ENCODE results near the gene FPGS. TPM values are rescaled to one million over a fixed set of nuclear protein-coding genes. Genes with fewer than 3 reads are reported as not detected.

The FPGS gene
- total RNA-seq, 1 experiment from 2014 or later = 81.7 TPM

DNA sequence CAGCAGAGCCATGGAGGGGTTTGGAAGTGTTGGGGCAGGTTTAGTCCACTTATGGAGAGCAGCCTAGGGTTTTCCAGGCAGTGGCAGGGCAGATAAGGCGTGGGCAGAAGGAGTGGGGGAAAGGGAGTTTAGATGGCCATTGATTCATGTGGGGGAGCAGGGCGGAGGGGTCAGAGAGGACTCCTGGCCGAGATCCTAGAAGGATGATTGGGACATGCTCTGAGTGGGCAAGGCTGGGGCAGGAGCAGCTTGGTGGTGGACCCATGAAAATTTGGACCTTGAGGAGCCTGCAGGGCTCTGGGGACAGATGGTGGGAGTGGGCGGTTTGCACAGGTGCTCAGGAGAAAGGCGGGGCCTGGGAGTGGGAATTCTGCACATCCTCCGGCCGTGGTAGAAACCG lies 49.5 kb upstream of the FPGS start:
- POLR2A ChIA-PET = interaction anchor here (1.1 kb wide), 1 partner anchor 10 kb away, joined by 3 read pairs; no protein-coding TSS in a partner anchor
- no peak overlapping the region for H3K4me3 Mint-ChIP-seq
- ATAC-seq (no peak), DNase-seq (ENCODE audit: low spot score) (no peak)
- TF ChIP-seq, protein P1, sequence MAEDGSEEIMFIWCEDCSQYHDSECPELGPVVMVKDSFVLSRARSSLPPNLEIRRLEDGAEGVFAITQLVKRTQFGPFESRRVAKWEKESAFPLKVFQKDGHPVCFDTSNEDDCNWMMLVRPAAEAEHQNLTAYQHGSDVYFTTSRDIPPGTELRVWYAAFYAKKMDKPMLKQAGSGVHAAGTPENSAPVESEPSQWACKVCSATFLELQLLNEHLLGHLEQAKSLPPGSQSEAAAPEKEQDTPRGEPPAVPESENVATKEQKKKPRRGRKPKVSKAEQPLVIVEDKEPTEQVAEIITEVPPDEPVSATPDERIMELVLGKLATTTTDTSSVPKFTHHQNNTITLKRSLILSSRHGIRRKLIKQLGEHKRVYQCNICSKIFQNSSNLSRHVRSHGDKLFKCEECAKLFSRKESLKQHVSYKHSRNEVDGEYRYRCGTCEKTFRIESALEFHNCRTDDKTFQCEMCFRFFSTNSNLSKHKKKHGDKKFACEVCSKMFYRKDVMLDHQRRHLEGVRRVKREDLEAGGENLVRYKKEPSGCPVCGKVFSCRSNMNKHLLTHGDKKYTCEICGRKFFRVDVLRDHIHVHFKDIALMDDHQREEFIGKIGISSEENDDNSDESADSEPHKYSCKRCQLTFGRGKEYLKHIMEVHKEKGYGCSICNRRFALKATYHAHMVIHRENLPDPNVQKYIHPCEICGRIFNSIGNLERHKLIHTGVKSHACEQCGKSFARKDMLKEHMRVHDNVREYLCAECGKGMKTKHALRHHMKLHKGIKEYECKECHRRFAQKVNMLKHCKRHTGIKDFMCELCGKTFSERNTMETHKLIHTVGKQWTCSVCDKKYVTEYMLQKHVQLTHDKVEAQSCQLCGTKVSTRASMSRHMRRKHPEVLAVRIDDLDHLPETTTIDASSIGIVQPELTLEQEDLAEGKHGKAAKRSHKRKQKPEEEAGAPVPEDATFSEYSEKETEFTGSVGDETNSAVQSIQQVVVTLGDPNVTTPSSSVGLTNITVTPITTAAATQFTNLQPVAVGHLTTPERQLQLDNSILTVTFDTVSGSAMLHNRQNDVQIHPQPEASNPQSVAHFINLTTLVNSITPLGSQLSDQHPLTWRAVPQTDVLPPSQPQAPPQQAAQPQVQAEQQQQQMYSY (CRISPR knock-in tag; IDR thresholded peaks at IDR 0.05) = no peak
- TF ChIP-seq NFATC4 (CRISPR knock-in tag; IDR thresholded peaks at IDR 0.05) (no peak), ZNF121 (CRISPR knock-in tag; IDR thresholded peaks at IDR 0.05) (no peak), IRF2 (CRISPR knock-in tag; IDR thresholded peaks at IDR 0.05; ENCODE audit: borderline replicate concordance, low read depth) (no peak), NFE2L1 (CRISPR knock-in tag; IDR thresholded peaks at IDR 0.05) (no peak)
- H3K4me1 Mint-ChIP-seq = peaks cover 4% of the 10 kb centered on the region; the same call in 1 of the 2 replicates
- H3K36me3 Mint-ChIP-seq = no peaks in the 10 kb centered on the region
- no peak overlapping the region for H3K27ac Mint-ChIP-seq
- peaks cover 54% of the 10 kb centered on the region for H3K27me3 Mint-ChIP-seq (ENCODE audit: low read depth)
- H3K9me3 Mint-ChIP-seq = no peaks in the 10 kb centered on the region
- CTCF ChIA-PET = interaction anchor here (2.9 kb wide), 1 partner anchor 116 kb away, joined by 10 read pairs; no protein-coding TSS in a partner anchor

DNA sequence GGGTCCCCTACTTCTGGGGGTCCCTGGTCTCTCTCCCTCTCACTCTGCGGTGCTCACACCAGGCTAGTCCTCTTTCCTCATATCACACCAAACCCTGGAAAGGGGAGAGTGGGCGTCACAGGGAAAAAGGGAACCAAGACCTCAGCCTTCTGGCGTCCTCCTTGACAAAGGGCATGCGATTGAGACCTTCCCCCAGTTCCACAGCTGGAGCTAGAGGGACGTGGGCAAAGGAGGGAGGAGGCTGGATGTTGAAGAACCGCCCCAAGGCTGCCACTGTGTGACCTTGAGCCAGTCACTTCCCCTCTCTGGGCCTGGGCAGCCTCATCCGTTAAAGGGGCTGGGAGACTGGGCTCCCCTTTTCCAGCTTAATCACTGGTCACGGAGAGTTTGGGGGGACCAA lies 49.1 kb upstream of the FPGS start:
- Mint-ChIP-seq H3K27me3 (ENCODE audit: low read depth) (peaks cover 56% of the 10 kb centered on the region), H3K4me1 (peaks cover 4% of the 10 kb centered on the region; the same call in 1 of the 2 replicates), H3K27ac (no peak overlapping the region), H3K4me3 (no peak overlapping the region), H3K9me3 (no peaks in the 10 kb centered on the region), H3K36me3 (no peaks in the 10 kb centered on the region)
- ChIA-PET POLR2A (interaction anchor here (0.5 to 1.1 kb wide), 4 partner anchors 11 to 185 kb away, joined by 3 to 4 read pairs (median 3); partner anchors contain the start of gene CDK9), CTCF (interaction anchor here (1.6 to 3.3 kb wide), 5 partner anchors 9 to 116 kb away, joined by 4 to 34 read pairs (median 10); partner anchors contain the start of gene TOR2A)
- DNase-seq (ENCODE audit: low spot score) (no peak), ATAC-seq (no peak)
- TF ChIP-seq, protein P2, sequence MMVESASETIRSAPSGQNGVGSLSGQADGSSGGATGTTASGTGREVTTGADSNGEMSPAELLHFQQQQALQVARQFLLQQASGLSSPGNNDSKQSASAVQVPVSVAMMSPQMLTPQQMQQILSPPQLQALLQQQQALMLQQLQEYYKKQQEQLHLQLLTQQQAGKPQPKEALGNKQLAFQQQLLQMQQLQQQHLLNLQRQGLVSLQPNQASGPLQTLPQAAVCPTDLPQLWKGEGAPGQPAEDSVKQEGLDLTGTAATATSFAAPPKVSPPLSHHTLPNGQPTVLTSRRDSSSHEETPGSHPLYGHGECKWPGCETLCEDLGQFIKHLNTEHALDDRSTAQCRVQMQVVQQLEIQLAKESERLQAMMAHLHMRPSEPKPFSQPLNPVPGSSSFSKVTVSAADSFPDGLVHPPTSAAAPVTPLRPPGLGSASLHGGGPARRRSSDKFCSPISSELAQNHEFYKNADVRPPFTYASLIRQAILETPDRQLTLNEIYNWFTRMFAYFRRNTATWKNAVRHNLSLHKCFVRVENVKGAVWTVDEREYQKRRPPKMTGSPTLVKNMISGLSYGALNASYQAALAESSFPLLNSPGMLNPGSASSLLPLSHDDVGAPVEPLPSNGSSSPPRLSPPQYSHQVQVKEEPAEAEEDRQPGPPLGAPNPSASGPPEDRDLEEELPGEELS (CRISPR knock-in tag; IDR thresholded peaks at IDR 0.05) = no peak
- TF ChIP-seq ATF1 (CRISPR knock-in tag; IDR thresholded peaks at IDR 0.05) = no peak
- no peak for TF ChIP-seq ZNF121 (CRISPR knock-in tag; IDR thresholded peaks at IDR 0.05)
- TF ChIP-seq, protein P3, sequence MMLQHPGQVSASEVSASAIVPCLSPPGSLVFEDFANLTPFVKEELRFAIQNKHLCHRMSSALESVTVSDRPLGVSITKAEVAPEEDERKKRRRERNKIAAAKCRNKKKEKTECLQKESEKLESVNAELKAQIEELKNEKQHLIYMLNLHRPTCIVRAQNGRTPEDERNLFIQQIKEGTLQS (CRISPR knock-in tag; conservative IDR thresholded peaks at IDR 0.05) = no peak
- TF ChIP-seq, protein P4, sequence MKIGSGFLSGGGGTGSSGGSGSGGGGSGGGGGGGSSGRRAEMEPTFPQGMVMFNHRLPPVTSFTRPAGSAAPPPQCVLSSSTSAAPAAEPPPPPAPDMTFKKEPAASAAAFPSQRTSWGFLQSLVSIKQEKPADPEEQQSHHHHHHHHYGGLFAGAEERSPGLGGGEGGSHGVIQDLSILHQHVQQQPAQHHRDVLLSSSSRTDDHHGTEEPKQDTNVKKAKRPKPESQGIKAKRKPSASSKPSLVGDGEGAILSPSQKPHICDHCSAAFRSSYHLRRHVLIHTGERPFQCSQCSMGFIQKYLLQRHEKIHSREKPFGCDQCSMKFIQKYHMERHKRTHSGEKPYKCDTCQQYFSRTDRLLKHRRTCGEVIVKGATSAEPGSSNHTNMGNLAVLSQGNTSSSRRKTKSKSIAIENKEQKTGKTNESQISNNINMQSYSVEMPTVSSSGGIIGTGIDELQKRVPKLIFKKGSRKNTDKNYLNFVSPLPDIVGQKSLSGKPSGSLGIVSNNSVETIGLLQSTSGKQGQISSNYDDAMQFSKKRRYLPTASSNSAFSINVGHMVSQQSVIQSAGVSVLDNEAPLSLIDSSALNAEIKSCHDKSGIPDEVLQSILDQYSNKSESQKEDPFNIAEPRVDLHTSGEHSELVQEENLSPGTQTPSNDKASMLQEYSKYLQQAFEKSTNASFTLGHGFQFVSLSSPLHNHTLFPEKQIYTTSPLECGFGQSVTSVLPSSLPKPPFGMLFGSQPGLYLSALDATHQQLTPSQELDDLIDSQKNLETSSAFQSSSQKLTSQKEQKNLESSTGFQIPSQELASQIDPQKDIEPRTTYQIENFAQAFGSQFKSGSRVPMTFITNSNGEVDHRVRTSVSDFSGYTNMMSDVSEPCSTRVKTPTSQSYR (CRISPR knock-in tag; IDR thresholded peaks at IDR 0.05) = no peak
- TF ChIP-seq, protein P5, sequence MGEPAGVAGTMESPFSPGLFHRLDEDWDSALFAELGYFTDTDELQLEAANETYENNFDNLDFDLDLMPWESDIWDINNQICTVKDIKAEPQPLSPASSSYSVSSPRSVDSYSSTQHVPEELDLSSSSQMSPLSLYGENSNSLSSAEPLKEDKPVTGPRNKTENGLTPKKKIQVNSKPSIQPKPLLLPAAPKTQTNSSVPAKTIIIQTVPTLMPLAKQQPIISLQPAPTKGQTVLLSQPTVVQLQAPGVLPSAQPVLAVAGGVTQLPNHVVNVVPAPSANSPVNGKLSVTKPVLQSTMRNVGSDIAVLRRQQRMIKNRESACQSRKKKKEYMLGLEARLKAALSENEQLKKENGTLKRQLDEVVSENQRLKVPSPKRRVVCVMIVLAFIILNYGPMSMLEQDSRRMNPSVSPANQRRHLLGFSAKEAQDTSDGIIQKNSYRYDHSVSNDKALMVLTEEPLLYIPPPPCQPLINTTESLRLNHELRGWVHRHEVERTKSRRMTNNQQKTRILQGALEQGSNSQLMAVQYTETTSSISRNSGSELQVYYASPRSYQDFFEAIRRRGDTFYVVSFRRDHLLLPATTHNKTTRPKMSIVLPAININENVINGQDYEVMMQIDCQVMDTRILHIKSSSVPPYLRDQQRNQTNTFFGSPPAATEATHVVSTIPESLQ (CRISPR knock-in tag; IDR thresholded peaks at IDR 0.05) = no peak
- TF ChIP-seq MYBL2 (CRISPR knock-in tag; IDR thresholded peaks at IDR 0.05) = no peak
- TF ChIP-seq FOXJ3 (CRISPR knock-in tag; IDR thresholded peaks at IDR 0.05; ENCODE audit: borderline replicate concordance) = no peak
- TF ChIP-seq ELF4 (CRISPR knock-in tag; IDR thresholded peaks at IDR 0.05; ENCODE audit: low read depth) = no peak
- TF ChIP-seq ZNF263 (CRISPR knock-in tag; IDR thresholded peaks at IDR 0.05; ENCODE audit: low read depth) = no peak
- no peak for TF ChIP-seq ZNF396 (CRISPR knock-in tag; IDR thresholded peaks at IDR 0.05; ENCODE audit: borderline replicate concordance)
- no peak for TF ChIP-seq KAT7 (CRISPR knock-in tag; IDR thresholded peaks at IDR 0.05; ENCODE audit: borderline replicate concordance)
- TF ChIP-seq ZNF317 (CRISPR knock-in tag; IDR thresholded peaks at IDR 0.05; ENCODE audit: borderline replicate concordance, low read depth) = no peak
- no peak for TF ChIP-seq SMAD3 (CRISPR knock-in tag; IDR thresholded peaks at IDR 0.05; ENCODE audit: borderline replicate concordance)
- TF ChIP-seq, protein P6, sequence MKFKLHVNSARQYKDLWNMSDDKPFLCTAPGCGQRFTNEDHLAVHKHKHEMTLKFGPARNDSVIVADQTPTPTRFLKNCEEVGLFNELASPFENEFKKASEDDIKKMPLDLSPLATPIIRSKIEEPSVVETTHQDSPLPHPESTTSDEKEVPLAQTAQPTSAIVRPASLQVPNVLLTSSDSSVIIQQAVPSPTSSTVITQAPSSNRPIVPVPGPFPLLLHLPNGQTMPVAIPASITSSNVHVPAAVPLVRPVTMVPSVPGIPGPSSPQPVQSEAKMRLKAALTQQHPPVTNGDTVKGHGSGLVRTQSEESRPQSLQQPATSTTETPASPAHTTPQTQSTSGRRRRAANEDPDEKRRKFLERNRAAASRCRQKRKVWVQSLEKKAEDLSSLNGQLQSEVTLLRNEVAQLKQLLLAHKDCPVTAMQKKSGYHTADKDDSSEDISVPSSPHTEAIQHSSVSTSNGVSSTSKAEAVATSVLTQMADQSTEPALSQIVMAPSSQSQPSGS (CRISPR knock-in tag; IDR thresholded peaks at IDR 0.05; ENCODE audit: borderline replicate concordance, low read depth) = no peak
- TF ChIP-seq RELA (CRISPR knock-in tag; IDR thresholded peaks at IDR 0.05; ENCODE audit: borderline replicate concordance) = no peak

Measured in WTC11 (cell line).